HepG2 (cell line): ENCODE data around the gene LAP3. TPM values are rescaled to one million over a fixed set of nuclear protein-coding genes. Genes with fewer than 3 reads are reported as not detected.
A peak's percentile ranks its signal among the peaks of the same experiment; 100 is the strongest.

ENCODE experiments used
- CEBPB ChIP-seq: IDR thresholded peaks from 2 replicates; pipeline ENCODE4 v1.6.1; 2011; ENCODE audit warnings: low read depth, low read length, improper control_type of control experiment, borderline replicate concordance
- EP300 ChIP-seq, 3 experiments: sonication (generic) in 1 of 3; formaldehyde crosslinking in 1 of 3; IDR thresholded peaks; 2 replicates each; pipeline versions ENCODE4 v1.5.1 to v1.6.1; 2011 to 2020; ENCODE audit warnings: low read depth in 2 of 3, low read length in 2 of 3, borderline replicate concordance in 1 of 3, improper control_type of control experiment in 1 of 3, mild to moderate bottlenecking in 1 of 3, missing genetic modification reagents in 1 of 3, moderate library complexity in 1 of 3
- GATAD1 ChIP-seq: IDR thresholded peaks from 2 replicates; pipeline ENCODE4 v1.6.1; 2016; ENCODE audit warnings: missing genetic modification reagents, missing compliant biosample characterization
- GATAD2A ChIP-seq: IDR thresholded peaks from 2 replicates; pipeline ENCODE4 v1.6.1; 2016
- KDM3A ChIP-seq: IDR thresholded peaks from 2 replicates; pipeline ENCODE4 v1.6.1; 2018; ENCODE audit warnings: low read depth, missing compliant biosample characterization
- KLF16 ChIP-seq, 2 experiments: sonication (generic) in 1 of 2; formaldehyde crosslinking in 1 of 2; IDR thresholded peaks; 2 replicates each; pipeline versions ENCODE4 v1.6.1 to v1.8.0; 2016 to 2023; ENCODE audit warnings: missing genetic modification reagents in 2 of 2, missing compliant biosample characterization in 1 of 2
- SAP130 ChIP-seq: IDR thresholded peaks from 2 replicates; pipeline ENCODE4 v1.6.1; 2016; ENCODE audit warnings: low read depth
- SKI ChIP-seq: fragments of 450-650 bp; IDR thresholded peaks from one replicate; pipeline ENCODE4 v1.6.1; 2018; ENCODE audit warnings: mild to moderate bottlenecking; ENCODE audit not compliant: partially characterized antibody
- SMAD3 ChIP-seq: sonication (generic); formaldehyde crosslinking; IDR thresholded peaks from 2 replicates; pipeline ENCODE4 v1.4.0; 2020; ENCODE audit warnings: missing genetic modification reagents
- SOX6 ChIP-seq, 2 experiments: fragments of 450-650 bp in 1 of 2; sonication (generic) in 1 of 2; formaldehyde crosslinking in 1 of 2; IDR thresholded peaks; 2 replicates each; pipeline versions ENCODE4 v1.4.0 to v1.6.1; 2017 to 2020; ENCODE audit warnings: antibody characterized with exemption in 1 of 2, mild to moderate bottlenecking in 1 of 2, missing genetic modification reagents in 1 of 2
- SPEN ChIP-seq: sonication (generic); formaldehyde crosslinking; IDR thresholded peaks from 2 replicates; pipeline ENCODE4 v1.5.1; 2020; ENCODE audit warnings: low read depth, mild to moderate bottlenecking, missing genetic modification reagents
- ZBTB7B ChIP-seq: sonication (generic); formaldehyde crosslinking; IDR thresholded peaks from 2 replicates; pipeline ENCODE4 v1.4.0; 2020; ENCODE audit warnings: missing genetic modification reagents
- ZFP1 ChIP-seq: IDR thresholded peaks from 2 replicates; pipeline ENCODE4 v1.6.1; 2016
- ZMYM3 ChIP-seq: sonication (generic); formaldehyde crosslinking; IDR thresholded peaks from 2 replicates; pipeline ENCODE4 v1.5.1; 2020; ENCODE audit warnings: mild to moderate bottlenecking, missing genetic modification reagents
- ZMYM4 ChIP-seq: sonication (generic); formaldehyde crosslinking; IDR thresholded peaks from 2 replicates; pipeline ENCODE4 v1.8.1; 2023; ENCODE audit warnings: mild to moderate bottlenecking, missing genetic modification reagents
- ZNF224 ChIP-seq: sonication (generic); formaldehyde crosslinking; IDR thresholded peaks from 2 replicates; pipeline ENCODE4 v1.5.0; 2020; ENCODE audit warnings: mild to moderate bottlenecking, missing genetic modification reagents
- polyA plus RNA-seq, 8 experiments: library from polyadenylated mRNA; depleted of rRNA in 3 of 8; stranded (reverse) in 7 of 8; unstranded in 1 of 8; fragments of >200 nt; fragmentation: Illumina TruSeq in 4 of 8; extraction: Trizol in 4 of 8; gene quantifications; 2 replicates each; pipeline versions ENCODE4 v1.2.1 to v1.2.3, GENCODE V29; 2011 to 2016; ENCODE audit warnings: low read depth in 4 of 8, missing spikeins in 1 of 8, mixed read lengths in 1 of 8; ENCODE audit not compliant: insufficient read depth in 1 of 8
- total RNA-seq, 5 experiments: library from RNA; depleted of rRNA; stranded (reverse); fragments of >200 nt; fragmentation: Illumina TruSeq; extraction: Trizol; gene quantifications; 2 replicates each; pipeline ENCODE4 v1.2.3, GENCODE V29; 2016; ENCODE audit warnings: low read depth in 1 of 5
- TF ChIP-seq, protein P1 (sequence below): sonication (generic); formaldehyde crosslinking; IDR thresholded peaks from 2 replicates; pipeline ENCODE4 v1.4.0; 2020; ENCODE audit warnings: missing genetic modification reagents
- TF ChIP-seq, protein P2 (sequence below): sonication (generic); formaldehyde crosslinking; conservative IDR thresholded peaks from 2 replicates; pipeline ENCODE4 v1.4.0; 2020; ENCODE audit warnings: mild to moderate bottlenecking, missing genetic modification reagents, moderate library complexity
- TF ChIP-seq, protein P3 (sequence below), 2 experiments: fragments of 450-650 bp in 1 of 2; sonication (generic) in 1 of 2; formaldehyde crosslinking; IDR thresholded peaks; 2 replicates each; pipeline versions ENCODE4 v1.5.0 to v1.8.0; 2020 to 2022; ENCODE audit warnings: mild to moderate bottlenecking in 1 of 2, missing genetic modification reagents in 1 of 2

LAP3 gene
- total and polyA plus RNA-seq, 2 of the 13 experiments (the other 11 are each of a cell fraction or from before 2014, with no cell fraction given), result 106 to 125 TPM

DNA sequence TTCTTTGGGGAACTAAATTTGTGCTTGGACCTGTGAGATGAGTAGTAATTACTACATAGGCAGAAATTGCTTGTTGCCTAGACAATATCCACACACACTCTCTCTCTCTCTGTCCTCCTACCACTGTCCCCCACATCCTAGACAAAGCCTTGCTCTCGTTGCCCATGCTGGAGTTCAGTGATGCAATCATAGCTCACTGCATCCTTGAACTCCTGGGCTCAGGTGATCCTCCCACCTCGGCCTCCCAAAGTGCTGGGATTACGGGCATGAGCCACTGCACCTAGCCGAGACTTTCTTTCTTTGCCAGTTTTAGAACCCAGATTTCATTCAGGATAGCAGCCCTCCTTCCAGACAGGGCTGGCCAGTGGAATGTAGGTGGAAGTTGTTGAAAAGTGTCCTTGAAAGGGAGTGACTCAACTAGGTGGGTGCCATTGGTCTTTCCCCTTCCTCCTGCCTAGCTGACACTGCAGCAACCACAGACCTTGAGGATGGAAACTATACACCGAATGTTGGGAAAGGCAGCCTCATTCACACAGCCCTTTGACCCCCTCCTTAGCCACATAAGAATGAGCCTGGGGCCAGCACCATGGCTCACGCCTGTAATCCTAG, 16.8 kb upstream of the LAP3 start (continued):
- TF ChIP-seq SAP130 (CRISPR knock-in tag), result peak; percentile 30; the same call in 1 of the 2 replicates
- TF ChIP-seq, protein P1, sequence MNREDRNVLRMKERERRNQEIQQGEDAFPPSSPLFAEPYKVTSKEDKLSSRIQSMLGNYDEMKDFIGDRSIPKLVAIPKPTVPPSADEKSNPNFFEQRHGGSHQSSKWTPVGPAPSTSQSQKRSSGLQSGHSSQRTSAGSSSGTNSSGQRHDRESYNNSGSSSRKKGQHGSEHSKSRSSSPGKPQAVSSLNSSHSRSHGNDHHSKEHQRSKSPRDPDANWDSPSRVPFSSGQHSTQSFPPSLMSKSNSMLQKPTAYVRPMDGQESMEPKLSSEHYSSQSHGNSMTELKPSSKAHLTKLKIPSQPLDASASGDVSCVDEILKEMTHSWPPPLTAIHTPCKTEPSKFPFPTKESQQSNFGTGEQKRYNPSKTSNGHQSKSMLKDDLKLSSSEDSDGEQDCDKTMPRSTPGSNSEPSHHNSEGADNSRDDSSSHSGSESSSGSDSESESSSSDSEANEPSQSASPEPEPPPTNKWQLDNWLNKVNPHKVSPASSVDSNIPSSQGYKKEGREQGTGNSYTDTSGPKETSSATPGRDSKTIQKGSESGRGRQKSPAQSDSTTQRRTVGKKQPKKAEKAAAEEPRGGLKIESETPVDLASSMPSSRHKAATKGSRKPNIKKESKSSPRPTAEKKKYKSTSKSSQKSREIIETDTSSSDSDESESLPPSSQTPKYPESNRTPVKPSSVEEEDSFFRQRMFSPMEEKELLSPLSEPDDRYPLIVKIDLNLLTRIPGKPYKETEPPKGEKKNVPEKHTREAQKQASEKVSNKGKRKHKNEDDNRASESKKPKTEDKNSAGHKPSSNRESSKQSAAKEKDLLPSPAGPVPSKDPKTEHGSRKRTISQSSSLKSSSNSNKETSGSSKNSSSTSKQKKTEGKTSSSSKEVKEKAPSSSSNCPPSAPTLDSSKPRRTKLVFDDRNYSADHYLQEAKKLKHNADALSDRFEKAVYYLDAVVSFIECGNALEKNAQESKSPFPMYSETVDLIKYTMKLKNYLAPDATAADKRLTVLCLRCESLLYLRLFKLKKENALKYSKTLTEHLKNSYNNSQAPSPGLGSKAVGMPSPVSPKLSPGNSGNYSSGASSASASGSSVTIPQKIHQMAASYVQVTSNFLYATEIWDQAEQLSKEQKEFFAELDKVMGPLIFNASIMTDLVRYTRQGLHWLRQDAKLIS (CRISPR knock-in tag), result no peak
- TF ChIP-seq ZNF224 (CRISPR knock-in tag), result 0 out of 2 replicates have a peak, but pooled peaks have one; percentile 39
- peak; percentile 42; the same call in 1 of the 2 replicates for TF ChIP-seq GATAD1 (CRISPR knock-in tag)
- TF ChIP-seq ZMYM4 (CRISPR knock-in tag), result peak; percentile 64
- TF ChIP-seq KDM3A (CRISPR knock-in tag), result peak; percentile 31; the same call in 1 of the 2 replicates
- no peak for TF ChIP-seq SPEN
- no peak for TF ChIP-seq SMAD3
- TF ChIP-seq SKI, result peak; percentile 20
- no peak for TF ChIP-seq ZFP1 (CRISPR knock-in tag)
- TF ChIP-seq GATAD2A (CRISPR knock-in tag), result peak; percentile 79; the same call in 1 of the 2 replicates
- peak; percentile 40; the same call in 1 of the 2 replicates for TF ChIP-seq ZBTB7B (CRISPR knock-in tag)
- TF ChIP-seq CEBPB, result peak; percentile 90
- 0 out of 4 replicates have a peak, but pooled peaks of 1 of the 2 experiments have one; percentile 42 for TF ChIP-seq KLF16 (CRISPR knock-in tag; IDR thresholded peaks at IDR 0.05)
- TF ChIP-seq, protein P2, sequence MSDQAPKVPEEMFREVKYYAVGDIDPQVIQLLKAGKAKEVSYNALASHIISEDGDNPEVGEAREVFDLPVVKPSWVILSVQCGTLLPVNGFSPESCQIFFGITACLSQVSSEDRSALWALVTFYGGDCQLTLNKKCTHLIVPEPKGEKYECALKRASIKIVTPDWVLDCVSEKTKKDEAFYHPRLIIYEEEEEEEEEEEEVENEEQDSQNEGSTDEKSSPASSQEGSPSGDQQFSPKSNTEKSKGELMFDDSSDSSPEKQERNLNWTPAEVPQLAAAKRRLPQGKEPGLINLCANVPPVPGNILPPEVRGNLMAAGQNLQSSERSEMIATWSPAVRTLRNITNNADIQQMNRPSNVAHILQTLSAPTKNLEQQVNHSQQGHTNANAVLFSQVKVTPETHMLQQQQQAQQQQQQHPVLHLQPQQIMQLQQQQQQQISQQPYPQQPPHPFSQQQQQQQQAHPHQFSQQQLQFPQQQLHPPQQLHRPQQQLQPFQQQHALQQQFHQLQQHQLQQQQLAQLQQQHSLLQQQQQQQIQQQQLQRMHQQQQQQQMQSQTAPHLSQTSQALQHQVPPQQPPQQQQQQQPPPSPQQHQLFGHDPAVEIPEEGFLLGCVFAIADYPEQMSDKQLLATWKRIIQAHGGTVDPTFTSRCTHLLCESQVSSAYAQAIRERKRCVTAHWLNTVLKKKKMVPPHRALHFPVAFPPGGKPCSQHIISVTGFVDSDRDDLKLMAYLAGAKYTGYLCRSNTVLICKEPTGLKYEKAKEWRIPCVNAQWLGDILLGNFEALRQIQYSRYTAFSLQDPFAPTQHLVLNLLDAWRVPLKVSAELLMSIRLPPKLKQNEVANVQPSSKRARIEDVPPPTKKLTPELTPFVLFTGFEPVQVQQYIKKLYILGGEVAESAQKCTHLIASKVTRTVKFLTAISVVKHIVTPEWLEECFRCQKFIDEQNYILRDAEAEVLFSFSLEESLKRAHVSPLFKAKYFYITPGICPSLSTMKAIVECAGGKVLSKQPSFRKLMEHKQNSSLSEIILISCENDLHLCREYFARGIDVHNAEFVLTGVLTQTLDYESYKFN (CRISPR knock-in tag), result peak; percentile 46; the same call in 1 of the 2 replicates
- TF ChIP-seq, protein P3, sequence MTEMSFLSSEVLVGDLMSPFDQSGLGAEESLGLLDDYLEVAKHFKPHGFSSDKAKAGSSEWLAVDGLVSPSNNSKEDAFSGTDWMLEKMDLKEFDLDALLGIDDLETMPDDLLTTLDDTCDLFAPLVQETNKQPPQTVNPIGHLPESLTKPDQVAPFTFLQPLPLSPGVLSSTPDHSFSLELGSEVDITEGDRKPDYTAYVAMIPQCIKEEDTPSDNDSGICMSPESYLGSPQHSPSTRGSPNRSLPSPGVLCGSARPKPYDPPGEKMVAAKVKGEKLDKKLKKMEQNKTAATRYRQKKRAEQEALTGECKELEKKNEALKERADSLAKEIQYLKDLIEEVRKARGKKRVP (CRISPR knock-in tag; IDR thresholded peaks at IDR 0.05), result peak in 1 of 2 experiments; percentile 67; a peak in 2 of 4 replicates
- no peak for TF ChIP-seq SOX6 (IDR thresholded peaks at IDR 0.05)
- peak; percentile 38; the same call in 1 of the 2 replicates for TF ChIP-seq SOX6 (CRISPR knock-in tag; IDR thresholded peaks at IDR 0.05)
- TF ChIP-seq EP300 (IDR thresholded peaks at IDR 0.05; ENCODE audit: low read depth in 2 of 2, low read length in 2 of 2), result no peak; a peak in 1 of 4 replicates
- TF ChIP-seq EP300 (CRISPR knock-in tag; IDR thresholded peaks at IDR 0.05; ENCODE audit: borderline replicate concordance), result peak; percentile 38; the same call in 1 of the 2 replicates
- TF ChIP-seq ZMYM3 (CRISPR knock-in tag), result peak; percentile 67
